Neural crest cell (in vitro differentiated cells): ENCODE measurements around the gene PRKRA. TPM values are rescaled to one million over a fixed set of nuclear protein-coding genes. Genes with fewer than 3 reads are reported as not detected.
"Not testable (repeated sequence)": the region's sequence is repeated elsewhere in the genome, so short reads cannot be mapped to it uniquely, and the experiment has no call there.

Experiments
- DNase-seq: peaks from one replicate; pipeline ENCODE4 v3.0.0; 2021; ENCODE audit warnings: low read depth, mixed read lengths, low spot score
- H3K27ac Mint-ChIP-seq: one replicate; pipeline ENCODE4 v1.8.0; 2021; ENCODE audit warnings: mild to moderate bottlenecking, mixed read lengths; ENCODE audit not compliant: unreplicated experiment
- H3K27me3 Mint-ChIP-seq: 2 replicates; pipeline ENCODE4 v1.8.0; 2021; ENCODE audit warnings: low read depth, mild to moderate bottlenecking, mixed read lengths
- H3K36me3 Mint-ChIP-seq: 2 replicates; pipeline ENCODE4 v1.8.0; 2021; ENCODE audit warnings: low read depth, mild to moderate bottlenecking, mixed read lengths
- H3K4me1 Mint-ChIP-seq: 2 replicates; pipeline ENCODE4 v1.8.0; 2021; ENCODE audit warnings: mixed read lengths
- H3K4me3 Mint-ChIP-seq: one replicate; pipeline ENCODE4 v1.8.0; 2021; ENCODE audit warnings: mild to moderate bottlenecking, mixed read lengths
- H3K9me3 Mint-ChIP-seq: 2 replicates; pipeline ENCODE4 v1.8.0; 2021; ENCODE audit warnings: mixed read lengths
- CTCF ChIP-seq: fragments of 200-600 bp; sonication (generic); conservative IDR thresholded peaks from 2 replicates; pipeline ENCODE4 v1.5.0; 2021; ENCODE audit warnings: antibody characterized with exemption, mild to moderate bottlenecking
- total RNA-seq: library from RNA; stranded (reverse); gene quantifications from 2 replicates; pipeline ENCODE4 v1.2.1, GENCODE V29; 2021

PRKRA gene
- total RNA-seq, 1 donor from 2014 or later: 96.3 TPM

- Mint-ChIP-seq H3K36me3 (peaks cover 47% of the 10 kb centered on the region), H3K27ac (no peak overlapping the region), H3K9me3 (peaks cover 2% of the 10 kb centered on the region), H3K4me1 (no peaks in the 10 kb centered on the region), H3K4me3 (no peak overlapping the region), H3K27me3 (no peaks in the 10 kb centered on the region)
- DNase-seq: no peak
- TF ChIP-seq CTCF: no peak
These were observed 23.5 kb downstream of the PRKRA start for GRCh38 chr2:178427458-178427857.

GRCh38 chr2:178426388-178426787, 24.6 kb downstream of the PRKRA start:
- H3K9me3 Mint-ChIP-seq: peaks cover 2% of the 10 kb centered on the region

GRCh38 chr2:178425255-178425827, 25.6 kb downstream of the PRKRA start:
- Mint-ChIP-seq H3K27me3 (no peaks in the 10 kb centered on the region), H3K4me1 (no peaks in the 10 kb centered on the region), H3K9me3 (peaks cover 2% of the 10 kb centered on the region), H3K36me3 (peaks cover 49% of the 10 kb centered on the region), H3K4me3 (no peak overlapping the region), H3K27ac (no peak overlapping the region)
- TF ChIP-seq CTCF: no peak
- DNase-seq: no peak

More at GRCh38 chr2:178426388-178426787, 24.6 kb downstream of the PRKRA start:
- TF ChIP-seq CTCF: no peak
- no peaks in the 10 kb centered on the region for H3K27me3 Mint-ChIP-seq
- no peak for DNase-seq
- H3K27ac Mint-ChIP-seq: no peak overlapping the region
- no peak overlapping the region for H3K4me3 Mint-ChIP-seq
- H3K36me3 Mint-ChIP-seq: peaks cover 49% of the 10 kb centered on the region
- H3K4me1 Mint-ChIP-seq: no peaks in the 10 kb centered on the region

- H3K9me3 Mint-ChIP-seq, H3K4me3 Mint-ChIP-seq, H3K27ac Mint-ChIP-seq, DNase-seq, H3K4me1 Mint-ChIP-seq, H3K27me3 Mint-ChIP-seq: not testable (repeated sequence)
- H3K36me3 Mint-ChIP-seq: peaks cover 41% of the 10 kb centered on the region
These were observed 27.2 kb downstream of the PRKRA start for GRCh38 chr2:178423746-178424145.

GRCh38 chr2:178422097-178422496, 28.9 kb downstream of the PRKRA start:
- H3K4me1 Mint-ChIP-seq: no peaks in the 10 kb centered on the region
- H3K4me3 Mint-ChIP-seq: no peak overlapping the region
- no peak overlapping the region for H3K27ac Mint-ChIP-seq
- DNase-seq: no peak
- TF ChIP-seq CTCF: no peak
- H3K27me3 Mint-ChIP-seq: no peaks in the 10 kb centered on the region
- peaks cover 35% of the 10 kb centered on the region for H3K36me3 Mint-ChIP-seq
- H3K9me3 Mint-ChIP-seq: peaks cover 2% of the 10 kb centered on the region

- no peaks in the 10 kb centered on the region for H3K4me1 Mint-ChIP-seq
- H3K4me3 Mint-ChIP-seq: no peak overlapping the region
- peaks cover 21% of the 10 kb centered on the region for H3K36me3 Mint-ChIP-seq
- TF ChIP-seq CTCF: no peak
- no peak overlapping the region for H3K27ac Mint-ChIP-seq
- DNase-seq: no peak
- H3K27me3 Mint-ChIP-seq: no peaks in the 10 kb centered on the region
- H3K9me3 Mint-ChIP-seq: no peaks in the 10 kb centered on the region
These were observed 30.4 kb downstream of the PRKRA start for GRCh38 chr2:178420463-178420999.
